Psoas muscle (tissue), 8 donors: ENCODE data around the gene HSF2BP. TPM values are rescaled to one million over a fixed set of nuclear protein-coding genes. Genes with fewer than 3 reads are reported as not detected.
A peak's percentile ranks its signal among the peaks of the same experiment; 100 is the strongest.
"Not testable (repeated sequence)": the region's sequence is repeated elsewhere in the genome, so short reads cannot be mapped to it uniquely, and the experiment has no call there.

Experiments used
- ATAC-seq, 4 donors: fragments of 200-7000 bp; cut with Tn5 transposase; one replicate each; pipeline ENCODE4 v1.9.1; 2020; ENCODE audit warnings: moderate library complexity in 3 of 4, mild to moderate bottlenecking in 2 of 4
- DNase-seq, 2 donors: peaks; one replicate each; pipeline ENCODE4 v3.0.0-alpha.2; 2020
- H3K27ac ChIP-seq: fragments of 200-600 bp; one replicate; pipeline ENCODE4 v1.8.0; 2022
- H3K27me3 ChIP-seq, 3 donors: fragments of 200-600 bp in 1 of 3; one replicate each; pipeline versions ENCODE4 v1.6.1 to v1.8.0; 2013 to 2022; ENCODE audit warnings: low read length in 2 of 3, mild to moderate bottlenecking in 2 of 3, moderate library complexity in 1 of 3; ENCODE audit not compliant: insufficient read depth in 3 of 3
- H3K36me3 ChIP-seq, 2 donors: fragments of 200-600 bp in 1 of 2; one replicate each; pipeline versions ENCODE4 v1.6.1 to v1.8.0; 2013 to 2022; ENCODE audit warnings: low read depth in 1 of 2, mild to moderate bottlenecking in 1 of 2, moderate library complexity in 1 of 2; ENCODE audit not compliant: insufficient read depth in 1 of 2
- H3K4me1 ChIP-seq: fragments of 200-600 bp; one replicate; pipeline ENCODE4 v1.8.0; 2022
- H3K4me3 ChIP-seq: fragments of 200-600 bp; one replicate; pipeline ENCODE4 v1.8.0; 2022; ENCODE audit warnings: mild to moderate bottlenecking
- H3K9me3 ChIP-seq: fragments of 200-600 bp; one replicate; pipeline ENCODE4 v1.8.0; 2022
- WGBS, 3 donors: extraction: QIAGEN DNeasy Blood & Tissue Kit; methylation state at CpG; one replicate each; pipeline versions ENCODE4 v1.1.6 to v1.1.7; 2013; 5-methylcytosine and 5-hydroxymethylcytosine counted together
- intact Hi-C, 2 donors: fragments of 100-400 bp; cut with DNase I; formaldehyde crosslinking; loops; one replicate each; pipeline versions ENCODE4 v1.11.0 to v1.14.2; 2022
- polyA plus RNA-seq, 3 donors: library from polyadenylated mRNA; stranded (reverse); fragments of 200-250 nt; gene quantifications; one replicate each; pipeline ENCODE4 v1.2.3, GENCODE V29; 2013
- total RNA-seq, 4 donors: library from RNA; stranded (reverse); fragmentation: NEBNext Ultra II Directional in 2 of 4; extraction: Animal tissue kit (Norgen Biotek cat#: 25700) in 2 of 4; gene quantifications; one replicate each; pipeline versions ENCODE4 v1.2.1 to v1.2.4, GENCODE V29; 2021 to 2023
- donor health status: healthy with polysubstance abuse.
- donor health status: DM: no; HTN: no; CAD: no; lungs with moderate emphysema.
- donor health status: Bipolar disorder and iron deficiency.
- donor health status: healthy.
- donor health status: DM: yes; HTN: yes; CAD: no.
- donor health status: DM: no; HTN: no; CAD: no.
- donor health status: DM: no; HTN: no; CAD: no.
- donor health status: DM: yes; HTN: yes; CAD: no.

Gene HSF2BP
- total and polyA plus RNA-seq, 7 donors = 0.16 to 1.7 (median 0.28) TPM; not detected in 1

DNA sequence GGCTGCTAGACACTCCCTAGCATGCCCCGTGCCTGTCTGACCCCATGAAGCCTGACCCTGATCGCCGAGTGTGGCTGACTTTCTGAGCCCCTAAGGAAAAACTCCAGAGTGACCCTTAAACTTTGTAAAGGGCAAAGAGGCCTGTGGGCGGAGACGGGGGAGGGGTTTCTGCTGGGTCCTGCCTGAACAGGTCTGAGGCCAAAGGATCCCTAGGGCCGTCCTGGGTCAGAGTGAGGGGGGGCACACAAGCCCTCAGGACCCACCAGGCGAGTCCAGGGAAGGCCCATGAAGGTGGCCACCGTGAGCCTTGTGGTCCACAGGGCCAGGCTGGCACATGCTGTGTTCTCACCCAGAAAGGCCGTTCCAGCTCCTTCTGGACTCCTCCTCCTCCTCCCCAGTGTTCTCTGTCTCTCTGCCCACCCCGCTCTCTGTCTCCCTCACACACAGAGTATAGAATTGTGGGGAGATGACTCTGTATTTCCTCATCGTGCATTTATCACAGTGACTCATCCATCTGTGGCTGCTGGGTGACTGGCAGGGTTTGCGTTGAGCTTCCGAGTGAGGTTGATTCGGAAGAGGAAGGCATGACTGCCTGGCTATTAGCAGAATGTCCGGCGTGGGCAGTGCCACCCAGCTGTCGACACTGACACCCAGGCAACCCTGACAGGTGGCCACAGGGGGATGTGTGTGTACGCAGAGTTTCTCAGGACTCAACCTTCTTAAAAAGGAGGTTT lies 164.8 kb downstream of the HSF2BP start:
- ATAC-seq = peak; percentile 67 to 74 (median 71)
- peak; percentile 13 to 39 for DNase-seq
- H3K36me3 ChIP-seq, H3K27ac ChIP-seq, H3K4me3 ChIP-seq, H3K4me1 ChIP-seq, H3K9me3 ChIP-seq, H3K27me3 ChIP-seq, intact Hi-C loops: not testable (repeated sequence)
- WGBS, 3 donors = 17 to 40% (median 25%) methylated on average over 4 to 5 of the region's 18 CpGs

DNA sequence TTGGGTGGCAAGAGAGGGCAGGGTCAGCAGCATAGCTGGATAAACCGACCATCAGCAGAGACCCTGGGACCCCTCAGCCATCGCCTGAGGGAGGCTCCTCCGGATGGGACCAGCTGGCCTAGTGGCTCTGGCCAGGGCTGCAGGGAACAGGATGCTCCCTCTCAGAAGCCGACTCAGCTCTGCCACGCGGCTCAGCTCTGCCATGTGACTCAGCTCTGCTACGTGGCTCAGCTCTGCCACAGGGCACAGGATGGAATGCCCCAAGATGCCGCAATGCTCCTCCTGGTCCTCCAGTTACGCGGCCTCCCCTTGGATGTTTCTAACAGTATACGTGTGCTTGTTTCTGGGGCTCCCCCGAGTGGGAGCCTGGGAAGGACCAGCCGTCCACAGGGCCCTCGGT lies 165.8 kb downstream of the HSF2BP start:
- intact Hi-C loops, H3K4me1 ChIP-seq, H3K27me3 ChIP-seq, H3K4me3 ChIP-seq, H3K36me3 ChIP-seq, H3K27ac ChIP-seq, H3K9me3 ChIP-seq, DNase-seq: not testable (repeated sequence)
- peak; percentile 38 to 59 (median 46) for ATAC-seq
- 93 to 94% methylated on average over 2 to 3 of the region's 14 CpGs; no CpG with 5 or more reads in 1 of the 3 donors for WGBS, 3 donors

- ATAC-seq, H3K4me1 ChIP-seq, H3K9me3 ChIP-seq, intact Hi-C loops, H3K27ac ChIP-seq, H3K4me3 ChIP-seq, H3K27me3 ChIP-seq, DNase-seq, H3K36me3 ChIP-seq: not testable (repeated sequence)
- WGBS, 3 donors = no CpG with 5 or more reads among the region's 17 CpGs
These were observed 171.1 kb downstream of the HSF2BP start for GRCh38 chr21:43488235-43488634.

DNA sequence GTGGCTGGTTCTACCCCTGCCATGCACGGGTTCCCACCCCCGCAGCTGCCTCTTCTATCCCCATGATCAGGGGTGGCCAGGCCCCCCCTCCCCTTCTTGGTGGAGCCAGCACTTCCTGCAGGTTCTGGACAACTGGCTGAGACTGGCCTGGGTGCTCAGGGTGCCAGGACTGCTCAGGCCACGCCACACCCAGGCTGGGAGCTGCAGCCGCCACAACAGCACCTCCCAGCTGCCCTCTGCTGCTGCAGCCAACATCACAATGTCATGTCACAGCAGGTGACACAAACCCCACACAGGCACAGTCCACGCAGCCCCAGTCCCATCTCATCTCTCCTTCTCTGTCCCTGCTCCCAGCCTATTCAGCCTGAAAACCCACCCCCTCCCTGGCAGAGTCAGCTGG lies 173.2 kb downstream of the HSF2BP start:
- intact Hi-C loops, DNase-seq, H3K27me3 ChIP-seq, H3K27ac ChIP-seq, H3K9me3 ChIP-seq, H3K36me3 ChIP-seq, H3K4me1 ChIP-seq, H3K4me3 ChIP-seq: not testable (repeated sequence)
- no CpG with 5 or more reads among the region's 5 CpGs for WGBS, 3 donors
- ATAC-seq = peak in 1 of 4 donors; percentile 52

GRCh38 chr21:43485016-43485415 lies 174.3 kb downstream of the HSF2BP start:
- H3K36me3 ChIP-seq, H3K4me3 ChIP-seq, H3K9me3 ChIP-seq, intact Hi-C loops, H3K27me3 ChIP-seq, DNase-seq, H3K27ac ChIP-seq, H3K4me1 ChIP-seq: not testable (repeated sequence)
- no CpG with 5 or more reads among the region's 25 CpGs for WGBS, 3 donors
- peak in 2 of 4 donors; percentile 49 to 68 for ATAC-seq

- H3K27me3 ChIP-seq, H3K4me3 ChIP-seq, DNase-seq, H3K27ac ChIP-seq, H3K4me1 ChIP-seq, H3K36me3 ChIP-seq, H3K9me3 ChIP-seq, intact Hi-C loops: not testable (repeated sequence)
- peak in 2 of 4 donors; percentile 30 to 48 for ATAC-seq
- no CpG with 5 or more reads among the region's 13 CpGs for WGBS, 3 donors
These were observed 180.1 kb downstream of the HSF2BP start for GRCh38 chr21:43479197-43479596.

Other genes starting within 250 kb of the HSF2BP start
- 10 to 100 TPM; 10.8 to 31.2 (median 21.9) TPM for gene SIK1, start 232.4 kb downstream of the HSF2BP start, total RNA-seq
- gene SIK1, start 232.4 kb downstream of the HSF2BP start, polyA plus RNA-seq = 10 to 100 TPM in 1 of 3 donors, 1 to 10 TPM in 2; 1.7 to 85.1 (median 3.8) TPM
- gene RRP1B, start 72 bp upstream of the HSF2BP start, total RNA-seq = 10 to 100 TPM; 14.4 to 21.6 (median 18.1) TPM
- 10 to 100 TPM in 2 of 3 donors, 1 to 10 TPM in 1; 6.0 to 21.2 (median 20.2) TPM for gene RRP1B, start 72 bp upstream of the HSF2BP start, polyA plus RNA-seq
- gene PDXK, start 59.6 kb upstream of the HSF2BP start, total RNA-seq = 10 to 100 TPM; 28.8 to 43.2 (median 38.5) TPM
- 10 to 100 TPM; 17.2 to 96.5 (median 20.2) TPM for gene PDXK, start 59.6 kb upstream of the HSF2BP start, polyA plus RNA-seq
- 10 to 100 TPM; 16.0 to 24.8 (median 20.7) TPM for gene CSTB, start 116.8 kb upstream of the HSF2BP start, total RNA-seq
- gene CSTB, start 116.8 kb upstream of the HSF2BP start, polyA plus RNA-seq = 10 to 100 TPM; 16.7 to 35.2 (median 25.2) TPM
- gene RRP1, start 130.1 kb upstream of the HSF2BP start, total RNA-seq = 10 to 100 TPM in 3 of 4 donors, 1 to 10 TPM in 1; 9.5 to 29.7 (median 19.2) TPM
- 10 to 100 TPM; 14.7 to 22.0 (median 16.3) TPM for gene RRP1, start 130.1 kb upstream of the HSF2BP start, polyA plus RNA-seq
- 100 to 1,000 TPM in 1 of 4 donors, 10 to 100 TPM in 3; 47.9 to 117 (median 64.4) TPM for gene AGPAT3, start 205.7 kb upstream of the HSF2BP start, total RNA-seq
- 10 to 100 TPM; 28.4 to 70.0 (median 35.7) TPM for gene AGPAT3, start 205.7 kb upstream of the HSF2BP start, polyA plus RNA-seq